Left ventricle myocardium superior (tissue), 1 donor: Measurements from ENCODE around the gene FAM114A1. TPM values are rescaled to one million over a fixed set of nuclear protein-coding genes. Genes with fewer than 3 reads are reported as not detected.

Source experiments
- ATAC-seq: fragments of 200-7000 bp; cut with Tn5 transposase; one replicate; pipeline ENCODE4 v1.9.1; 2020; ENCODE audit warnings: mild to moderate bottlenecking, moderate library complexity
- DNase-seq: peaks from one replicate; pipeline ENCODE4 v3.0.0-alpha.2; 2020
- intact Hi-C: fragments of 100-400 bp; cut with micrococcal nuclease; formaldehyde crosslinking; loops from one replicate; pipeline ENCODE4 v1.11.0; 2022
- total RNA-seq: library from RNA; stranded (reverse); fragmentation: NEBNext Ultra II Directional; extraction: Animal tissue kit (Norgen Biotek cat#: 25700); gene quantifications from one replicate; pipeline ENCODE4 v1.2.1, GENCODE V29; 2021
- donor health status: DM: no; HTN: yes; CAD: no; lungs with severe emphysema.

The FAM114A1 gene
- total RNA-seq, 1 donor from 2014 or later: 14.8 TPM

DNA sequence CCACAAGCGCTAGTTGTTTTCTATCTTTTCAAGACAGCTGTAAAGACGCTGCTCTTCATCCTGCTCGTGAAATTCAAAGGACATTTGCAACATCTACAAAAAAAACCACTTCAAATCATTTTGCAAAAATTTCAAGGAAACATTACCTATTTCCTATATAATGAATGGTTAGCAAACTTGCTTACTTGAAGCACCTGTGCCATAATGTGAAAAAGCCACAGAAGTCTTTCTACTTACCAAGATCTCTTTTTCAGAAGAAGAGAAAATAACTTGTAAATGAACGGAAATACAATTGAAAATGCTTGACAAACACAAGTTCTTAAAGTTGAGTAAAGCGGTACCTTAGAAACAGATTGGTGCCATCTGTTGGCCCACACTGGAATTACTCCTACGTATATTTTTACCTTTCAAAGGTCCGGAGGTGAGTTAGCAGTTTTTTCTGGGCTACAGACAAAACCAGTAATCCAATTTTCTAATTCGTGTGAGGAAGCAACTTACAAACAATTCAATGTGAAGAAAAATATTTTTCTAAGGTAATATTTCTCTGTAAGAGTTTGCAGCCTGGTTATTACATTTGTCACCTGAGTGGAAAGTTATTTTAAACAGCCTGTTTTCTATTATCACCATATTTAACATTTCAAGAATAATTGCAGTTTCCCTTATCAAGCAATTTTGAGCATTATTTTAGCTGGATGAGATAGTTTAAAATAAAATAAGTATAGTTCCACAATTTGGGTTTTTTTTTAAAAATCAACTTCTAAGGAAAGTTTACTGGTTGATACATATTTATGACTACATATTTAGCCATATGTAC, 10.9 kb upstream of the FAM114A1 start, which contains the start of gene TLR6:
Gene TLR6 (minus strand): TSS at position 294 of the 814 bp plus-strand sequence. CDS start 27,344 bp downstream, outside the sequence.
- peak; percentile 59 for ATAC-seq

DNA sequence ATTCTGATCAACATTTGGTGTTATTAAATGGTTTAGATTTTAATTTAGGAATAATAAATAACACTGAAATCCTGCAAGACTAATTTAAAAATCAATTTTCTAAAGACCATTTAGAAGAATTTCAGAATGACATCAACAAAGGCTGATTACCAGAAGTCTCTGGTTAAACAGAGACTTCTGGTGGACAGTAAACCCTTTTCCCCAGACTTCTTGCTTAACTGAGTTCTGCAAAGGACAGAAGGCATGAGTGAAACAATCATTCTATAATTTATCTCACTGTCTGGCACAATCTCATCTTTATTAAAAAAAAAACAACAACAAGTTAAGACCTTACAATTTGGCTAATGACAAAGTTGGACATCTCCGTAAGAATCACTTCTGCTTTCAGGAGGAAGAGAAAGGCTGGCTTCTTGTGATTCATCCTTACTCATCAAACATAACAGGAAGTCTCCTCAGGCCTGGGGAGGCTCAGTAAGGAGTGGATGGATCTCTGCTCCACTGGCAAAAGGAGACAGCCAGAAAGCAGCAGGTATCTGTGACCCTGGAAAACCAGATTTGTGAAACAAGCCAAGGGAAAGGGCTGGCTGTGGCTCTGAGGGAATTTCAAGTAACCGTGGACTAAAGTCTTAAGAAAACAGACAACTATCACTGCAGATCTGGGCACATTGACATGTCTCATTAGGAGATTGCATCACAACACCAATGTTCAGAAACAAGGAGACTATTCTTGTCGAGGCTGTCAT, 10.1 kb upstream of the FAM114A1 start:
- DNase-seq (no peak), ATAC-seq (peak; percentile 90)
- intact Hi-C loops: no loop called here

More for the DNA sequence above, 10.9 kb upstream of the FAM114A1 start, which contains the start of gene TLR6:
- intact Hi-C loops: no loop called here
- no peak for DNase-seq

DNA sequence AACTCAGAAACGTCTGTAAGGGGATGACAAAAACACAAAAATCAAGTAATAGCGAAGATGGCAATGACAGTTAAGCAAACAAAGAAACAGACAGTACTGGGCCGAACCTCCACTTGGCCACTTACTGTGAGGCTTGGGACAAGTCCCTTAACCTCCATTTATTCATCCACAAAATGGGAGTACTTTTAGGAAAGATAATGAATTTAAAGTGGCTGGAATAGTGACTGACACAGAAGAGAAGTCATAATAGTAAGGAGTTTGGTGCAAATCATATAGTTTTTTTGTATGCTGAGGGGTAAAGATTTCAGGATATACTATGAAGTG, 9.5 kb upstream of the FAM114A1 start:
- DNase-seq: no peak
- intact Hi-C loops: no loop called here
- ATAC-seq: no peak

DNA sequence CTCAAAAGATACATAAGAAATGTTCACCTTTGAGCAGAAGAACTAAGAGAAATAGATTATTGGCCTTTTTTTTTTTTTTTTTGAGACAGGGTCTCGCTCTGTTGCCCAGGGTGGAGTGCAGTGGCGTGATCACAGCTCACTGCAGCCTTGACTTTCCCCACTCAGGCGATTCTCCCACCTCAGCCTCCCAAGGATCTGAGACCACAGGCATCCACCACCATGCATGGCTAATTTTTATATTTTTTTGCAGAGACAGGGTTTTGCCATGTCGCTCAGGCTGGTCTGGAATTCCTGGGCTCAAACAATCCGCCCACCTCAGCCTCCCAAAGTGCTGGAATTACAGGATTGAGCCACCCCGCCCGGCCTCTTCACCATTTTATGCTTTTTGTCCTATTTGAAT, 8.1 kb upstream of the FAM114A1 start:
- no peak for ATAC-seq
- intact Hi-C loops: no loop called here

DNA sequence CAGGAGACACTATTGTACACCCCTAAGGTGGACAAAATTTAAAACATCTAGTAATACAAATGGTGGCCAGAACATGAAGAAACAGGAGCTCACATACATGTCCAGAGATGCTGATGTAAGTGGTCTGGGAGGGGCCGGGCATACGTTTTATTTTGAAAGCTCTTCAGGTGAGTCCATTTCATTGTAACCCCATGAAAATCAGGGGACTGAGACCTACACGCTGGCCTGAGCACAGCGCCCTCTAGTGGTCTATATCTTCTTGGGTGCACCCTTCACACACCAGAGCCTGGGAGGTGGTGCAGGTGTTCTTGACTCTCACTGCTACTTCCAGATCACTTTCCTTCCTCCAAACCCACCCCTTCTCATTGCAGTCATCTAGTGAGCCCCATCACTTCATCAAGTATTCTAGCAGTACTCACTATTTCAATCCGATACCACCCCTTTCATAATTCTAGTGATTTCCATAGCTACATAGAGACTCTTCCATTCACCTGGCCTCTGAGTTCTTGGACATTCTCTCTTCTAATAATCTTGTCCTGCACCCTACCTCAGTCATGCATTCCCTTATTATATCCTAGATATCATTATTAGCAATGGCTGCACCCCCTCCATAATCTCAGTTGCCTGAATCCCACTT, 6.7 kb upstream of the FAM114A1 start:
- ATAC-seq: no peak
- DNase-seq: no peak
- intact Hi-C loops: no loop called here

More for the DNA sequence above, 8.1 kb upstream of the FAM114A1 start:
- DNase-seq: no peak

DNA sequence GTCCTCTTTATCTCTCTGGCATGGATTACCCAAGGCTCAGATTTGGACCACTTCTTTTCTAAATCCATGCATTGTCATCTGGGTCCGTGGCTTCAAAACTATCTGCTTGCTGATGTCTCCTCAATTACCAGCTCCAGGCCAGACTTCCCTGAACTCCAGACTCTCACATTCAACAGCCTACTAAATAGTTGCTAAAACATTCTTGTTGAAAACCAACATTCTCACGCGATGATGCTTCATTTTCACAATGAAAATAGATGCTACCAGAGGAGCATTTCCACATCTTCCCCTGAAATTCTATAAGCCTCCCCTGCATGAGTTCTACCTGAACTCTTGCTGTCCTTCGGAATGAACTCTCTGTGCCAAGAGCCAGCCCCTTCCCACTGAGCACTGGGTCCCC, 5.8 kb upstream of the FAM114A1 start:
- no peak for ATAC-seq
- no peak for DNase-seq
- intact Hi-C loops: no loop called here

DNA sequence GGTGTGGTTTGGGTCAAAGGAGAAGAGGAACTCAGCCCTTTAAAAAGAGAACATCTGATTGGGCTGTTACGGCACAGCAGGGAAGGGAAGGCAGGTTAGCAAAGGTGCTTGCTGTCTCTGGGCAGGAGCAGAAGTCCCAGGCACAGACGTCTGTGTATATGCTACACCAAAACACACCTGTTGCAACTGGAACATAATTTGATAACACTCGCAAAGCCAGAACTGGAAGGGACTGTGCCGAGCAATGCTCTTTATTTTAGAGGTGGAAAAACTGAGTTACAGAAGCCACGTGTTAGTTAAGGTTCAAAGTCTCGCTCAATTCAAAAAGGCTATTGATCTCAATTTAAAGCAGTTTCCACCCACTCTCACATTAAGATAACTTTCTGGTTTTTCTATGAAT, 2.2 kb upstream of the FAM114A1 start:
- intact Hi-C loops: no loop called here
- ATAC-seq (no peak), DNase-seq (no peak)

DNA sequence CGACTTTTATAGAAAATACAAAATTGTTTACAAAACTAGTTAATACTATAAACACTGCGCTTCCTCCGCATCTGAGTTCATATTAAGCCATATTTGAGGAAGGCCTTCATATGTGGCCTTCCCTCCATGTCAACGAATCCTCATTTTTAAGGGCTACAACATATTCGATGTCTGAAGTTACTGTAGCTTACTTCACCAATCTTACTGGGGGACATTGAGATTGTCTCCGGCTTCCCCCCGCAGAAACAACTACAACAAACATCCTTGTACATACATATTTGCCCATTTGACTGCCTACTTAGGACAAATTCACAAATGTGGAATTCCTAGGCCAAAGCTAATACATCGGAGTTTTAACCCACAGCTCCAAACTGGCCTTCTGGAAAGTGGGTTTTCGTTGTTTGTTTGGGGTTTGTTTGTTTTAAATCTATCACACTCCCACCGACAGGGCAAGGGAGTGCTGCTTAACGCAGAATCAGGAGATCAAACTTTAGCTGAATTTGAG, 581 bp upstream of the FAM114A1 start:
- DNase-seq (no peak), ATAC-seq (no peak)

DNA sequence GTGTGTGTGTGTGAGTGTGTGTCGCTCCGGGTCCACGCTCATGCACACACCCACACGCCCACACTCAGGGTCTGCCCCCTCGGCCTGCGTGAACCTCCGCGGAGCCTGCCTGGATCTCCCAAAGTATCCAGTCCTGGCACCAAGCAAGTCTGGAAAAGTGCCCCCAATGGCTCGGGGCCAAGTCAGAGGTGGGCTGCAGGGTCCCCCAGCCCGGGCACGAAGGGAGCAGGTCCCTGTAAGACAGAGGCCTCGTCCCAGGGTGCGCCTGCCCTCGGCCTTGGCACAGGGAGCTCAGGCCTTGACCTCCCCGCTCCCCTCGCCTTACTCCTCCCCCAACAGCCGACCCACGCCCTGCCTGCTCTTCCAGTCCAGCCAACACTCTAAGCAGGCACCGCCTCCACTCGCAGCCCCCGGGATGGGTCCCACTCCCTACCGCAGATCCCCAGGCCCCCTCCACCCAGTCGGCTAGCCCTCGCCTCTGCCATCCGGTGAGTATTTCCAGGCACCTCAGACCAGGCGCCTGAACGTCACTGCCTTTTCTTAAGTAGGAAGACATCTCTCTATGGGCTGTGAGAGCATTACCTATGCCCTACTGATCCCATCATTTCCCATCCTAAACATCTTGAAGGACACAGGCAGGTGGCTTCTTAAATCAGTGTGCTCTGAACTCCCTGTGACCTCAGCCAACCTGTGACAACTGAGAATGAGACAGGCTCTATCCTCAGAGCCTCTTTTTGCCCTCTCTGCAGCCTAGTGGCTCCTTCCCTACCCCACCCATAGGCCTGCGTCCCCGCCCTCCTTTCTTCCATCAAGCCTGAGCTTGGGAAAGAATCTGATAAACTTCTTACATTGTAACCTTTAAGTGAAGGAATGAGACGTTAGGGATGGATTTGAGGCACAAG, 704 bp downstream of the FAM114A1 start:
- DNase-seq (peak; percentile 71), ATAC-seq (peak; percentile 76)
- intact Hi-C loops: no loop called here

More for the DNA sequence above, 581 bp upstream of the FAM114A1 start:
- intact Hi-C loops: no loop called here

DNA sequence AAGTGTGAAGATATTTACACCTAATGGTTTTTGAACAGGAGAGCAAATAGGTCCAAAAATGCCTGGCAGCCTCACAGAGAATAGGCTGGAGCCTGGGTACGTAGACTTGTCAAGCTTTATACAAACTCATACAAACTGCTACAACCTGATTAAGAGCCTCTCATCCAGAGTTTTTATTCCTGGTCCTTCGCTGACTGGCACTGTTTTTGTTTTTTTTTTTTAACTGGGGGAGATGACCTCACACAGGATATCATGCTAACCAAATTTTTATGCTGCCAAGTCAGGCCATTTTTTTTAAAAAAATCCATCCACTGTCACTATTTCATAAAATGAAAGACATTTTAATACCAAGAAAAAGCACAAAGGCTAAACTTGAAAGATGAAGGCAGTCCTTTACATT, 1.9 kb downstream of the FAM114A1 start:
- intact Hi-C loops: no loop called here
- ATAC-seq: no peak
- no peak for DNase-seq

DNA sequence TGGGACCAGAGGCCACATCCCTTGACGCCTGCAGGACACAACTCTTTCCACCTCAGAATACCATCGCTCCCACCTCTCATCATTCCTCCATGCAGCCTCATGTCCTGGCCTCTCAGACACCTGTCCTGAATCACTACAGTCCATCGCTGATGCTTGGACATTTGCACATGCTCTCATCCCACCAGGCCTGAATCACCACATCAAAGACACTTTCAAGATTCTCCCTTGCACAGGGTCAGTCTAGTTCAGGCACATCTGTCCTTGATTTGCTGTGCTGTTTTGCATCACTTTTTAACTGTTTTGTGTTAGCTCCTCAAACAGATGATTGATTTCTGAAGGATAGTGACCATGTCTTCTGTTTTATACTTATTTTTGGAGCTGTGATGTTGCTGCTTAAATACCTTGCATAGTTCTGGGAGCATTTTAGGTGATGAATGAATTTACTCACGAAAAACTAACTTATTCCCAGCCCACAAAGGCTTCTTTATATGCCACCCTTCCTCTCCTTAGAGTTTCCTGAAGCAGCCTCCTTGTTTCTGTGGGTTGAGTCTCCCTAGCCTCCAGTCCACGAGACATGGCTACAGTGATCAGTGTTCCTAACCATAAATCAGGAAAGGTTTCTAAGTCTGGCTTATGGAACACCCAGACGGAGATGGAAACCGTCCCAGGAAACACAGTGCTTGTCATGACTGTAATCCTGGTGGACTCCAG, 2.6 kb downstream of the FAM114A1 start:
- no peak for ATAC-seq
- intact Hi-C loops: no loop called here
- no peak for DNase-seq

DNA sequence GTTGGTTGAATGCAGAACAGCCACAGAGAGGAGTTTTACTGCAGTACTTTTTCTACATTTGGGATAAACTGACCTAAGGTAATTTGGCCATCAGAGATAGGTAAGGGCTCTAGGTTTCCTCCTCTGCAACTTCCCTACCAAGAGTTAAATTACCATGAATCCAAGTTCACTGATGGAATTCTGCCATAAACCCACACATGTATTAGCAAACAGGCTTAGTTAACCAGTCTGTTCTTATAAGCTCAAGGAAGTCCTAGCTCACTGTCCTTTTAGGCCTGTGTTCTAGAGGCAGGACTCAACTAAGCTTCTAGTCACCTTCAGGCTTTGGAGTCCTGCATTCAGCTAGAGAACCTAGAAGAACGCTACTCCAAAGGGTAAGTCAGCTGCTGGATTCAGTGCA, 4.0 kb downstream of the FAM114A1 start:
- intact Hi-C loops: no loop called here
- DNase-seq (no peak), ATAC-seq (no peak)

DNA sequence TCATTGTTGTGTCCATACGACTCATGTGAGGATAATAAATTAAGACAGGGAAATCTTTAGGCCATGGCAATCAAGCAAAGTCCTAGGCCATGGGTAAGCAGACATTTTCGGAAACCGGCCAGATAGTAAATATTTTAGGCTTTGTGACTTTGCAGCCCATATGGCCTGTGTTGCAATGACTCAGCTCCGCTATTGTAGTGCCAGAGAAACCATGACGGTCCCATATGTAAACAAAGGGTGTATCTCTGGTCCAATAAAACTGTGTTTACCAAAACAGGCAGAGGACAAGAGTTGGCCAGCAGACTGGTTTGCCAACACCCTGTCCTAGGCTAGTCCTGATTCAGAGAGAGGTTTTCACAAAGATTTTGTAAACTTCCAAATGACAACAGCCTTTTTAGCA, 5.0 kb downstream of the FAM114A1 start:
- DNase-seq: no peak

DNA sequence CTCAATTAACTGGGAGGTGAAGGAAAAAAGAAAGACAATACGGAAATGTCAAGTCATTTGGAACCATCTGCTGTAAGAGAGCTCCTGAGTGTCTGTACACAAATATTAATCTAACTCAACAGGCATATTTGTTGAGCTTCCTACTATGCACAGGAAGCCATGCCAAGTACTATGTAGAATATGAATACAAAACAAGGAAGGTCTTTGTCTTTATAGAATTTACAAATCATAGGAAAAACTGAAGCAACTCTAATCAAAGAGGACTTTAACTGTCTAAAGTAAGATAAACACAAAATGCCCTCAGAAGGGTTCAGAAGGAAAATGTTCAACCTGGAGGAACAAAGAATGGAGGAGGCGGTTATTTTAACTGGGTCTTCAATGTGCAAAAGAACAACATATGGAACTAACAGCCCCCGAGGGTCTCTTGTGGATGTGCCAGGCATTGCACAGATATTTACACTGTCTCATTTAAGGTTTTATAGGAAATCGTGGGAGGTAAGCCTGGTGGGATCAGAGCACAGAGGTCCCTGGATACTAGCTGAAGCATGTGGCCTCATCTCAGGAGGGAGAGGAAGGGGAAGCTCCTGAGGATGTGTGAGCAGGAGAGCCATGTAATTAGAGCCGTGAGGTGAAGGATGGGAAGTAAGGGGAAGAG, 5.8 kb downstream of the FAM114A1 start:
- intact Hi-C loops: no loop called here
- no peak for ATAC-seq

More for the DNA sequence above, 5.0 kb downstream of the FAM114A1 start:
- ATAC-seq: no peak
- intact Hi-C loops: no loop called here

DNA sequence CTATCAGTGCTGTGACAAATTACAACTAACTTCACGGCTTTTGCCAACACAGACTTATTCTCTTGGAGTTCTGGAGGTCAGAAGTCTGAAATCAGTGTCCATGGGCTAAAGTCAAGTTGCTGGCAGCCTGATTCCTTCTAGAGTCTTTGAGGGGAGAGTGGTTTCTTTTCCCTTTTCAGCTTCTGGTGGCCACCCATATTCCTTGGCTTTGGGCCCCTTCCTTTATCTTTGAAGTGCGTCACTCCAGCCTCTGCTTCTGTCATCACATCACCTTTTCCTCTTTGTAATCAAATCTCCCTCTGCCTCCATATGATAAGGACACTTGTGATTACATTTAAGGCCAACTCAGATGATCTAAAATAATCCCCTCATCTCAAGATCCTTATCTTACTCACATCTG, 9.0 kb downstream of the FAM114A1 start:
- intact Hi-C loops: no loop called here
- ATAC-seq: no peak
- no peak for DNase-seq

More for the DNA sequence above, 5.8 kb downstream of the FAM114A1 start:
- DNase-seq: no peak

DNA sequence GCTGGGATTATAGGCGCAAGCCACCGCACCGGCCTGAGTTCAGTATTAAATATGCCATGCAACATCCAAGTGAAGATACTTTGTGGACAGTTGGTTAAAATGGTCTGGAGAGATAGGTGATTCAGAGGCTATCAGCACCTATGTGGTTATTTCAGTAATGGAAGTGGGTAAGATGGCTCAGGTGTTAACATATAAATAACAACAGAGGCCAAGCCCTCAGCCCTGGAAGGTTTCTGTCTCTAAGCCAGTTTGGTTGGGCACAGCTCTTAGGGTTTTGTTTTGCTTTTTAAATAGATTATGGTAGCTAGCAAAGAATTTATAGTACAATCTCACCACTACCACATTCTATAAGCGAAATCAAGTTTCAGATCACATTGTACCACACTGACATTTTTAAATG, 16.6 kb downstream of the FAM114A1 start:
- DNase-seq: no peak
- intact Hi-C loops: no loop called here
- ATAC-seq: no peak

DNA sequence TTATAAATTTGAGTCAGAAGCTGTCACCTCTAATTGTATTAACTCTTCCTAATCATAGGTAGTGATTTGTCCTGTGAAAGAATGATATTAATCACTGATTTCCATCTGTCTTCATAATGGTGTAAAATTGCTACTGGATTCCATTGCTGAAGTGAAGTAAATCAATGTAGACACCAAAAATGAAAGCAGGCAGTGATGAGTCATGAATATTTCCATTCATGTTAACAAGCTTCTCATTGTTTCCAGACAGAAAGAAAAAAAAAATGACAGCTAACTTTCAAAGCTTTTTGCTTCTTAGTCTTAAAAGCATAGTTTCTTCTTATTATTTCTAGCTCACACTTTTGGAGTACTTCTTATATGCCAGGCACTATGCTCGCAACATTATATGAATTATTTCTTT, 21.5 kb downstream of the FAM114A1 start:
- no peak for DNase-seq

More for the DNA sequence above, 21.5 kb downstream of the FAM114A1 start:
- ATAC-seq: peak; percentile 27
- intact Hi-C loops: no loop called here
